Activated T-cell treated with anti-CD3 and anti-CD28 coated beads, Interleukin-2, amount 50 U/mL, for 72 hours (primary cell): ENCODE data around the gene PRKAG3. TPM values are rescaled to one million over a fixed set of nuclear protein-coding genes. Genes with fewer than 3 reads are reported as not detected.

Experiments used
- ATAC-seq, 2 donors: fragments of 150-1000 bp; cut with Tn5 transposase; replicated peaks in 1 of 2; 2 replicates each; pipeline ENCODE4 v1.10.0; 2021; ENCODE audit warnings: moderate library complexity in 2 of 2, mild to moderate bottlenecking in 1 of 2
- DNase-seq, 2 donors: peaks; one replicate each; pipeline ENCODE4 v3.0.0; 2021 to 2022; ENCODE audit warnings: mixed read lengths in 1 of 2
- H3K27ac Mint-ChIP-seq: one replicate; pipeline ENCODE4 v1.8.0; 2022; ENCODE audit warnings: mild to moderate bottlenecking, moderate library complexity, mixed read lengths
- H3K27me3 Mint-ChIP-seq: one replicate; pipeline ENCODE4 v1.8.0; 2022; ENCODE audit warnings: low read depth, mixed read lengths
- H3K36me3 Mint-ChIP-seq, 2 donors: one replicate each; pipeline ENCODE4 v1.8.0; 2022; ENCODE audit warnings: mixed read lengths in 2 of 2, mild to moderate bottlenecking in 1 of 2; ENCODE audit not compliant: insufficient read depth in 2 of 2
- H3K4me1 Mint-ChIP-seq: one replicate; pipeline ENCODE4 v1.8.0; 2022; ENCODE audit warnings: low read depth, mixed read lengths
- H3K4me3 Mint-ChIP-seq, 2 donors: one replicate each; pipeline ENCODE4 v1.8.0; 2022; ENCODE audit warnings: mild to moderate bottlenecking in 2 of 2, mixed read lengths in 2 of 2, moderate library complexity in 2 of 2
- H3K9me3 Mint-ChIP-seq, 2 donors: one replicate each; pipeline ENCODE4 v1.8.0; 2022; ENCODE audit warnings: mixed read lengths in 2 of 2
- total RNA-seq, 2 donors: library from RNA; stranded (reverse); gene quantifications; one replicate each; pipeline ENCODE4 v1.2.3, GENCODE V29; 2022

Gene PRKAG3
- total RNA-seq, 2 donors from 2014 or later, result not detected

- H3K36me3 Mint-ChIP-seq, result no peaks in the 10 kb centered on the region
- peaks cover 12% of the 10 kb centered on the region for H3K27me3 Mint-ChIP-seq
- H3K9me3 Mint-ChIP-seq, result no peaks in the 10 kb centered on the region
- H3K4me3 Mint-ChIP-seq, result no peak overlapping the region
- no peak overlapping the region for H3K27ac Mint-ChIP-seq
- DNase-seq (no peak), ATAC-seq (no peak)
- no peaks in the 10 kb centered on the region for H3K4me1 Mint-ChIP-seq
These were observed 4.8 kb downstream of the PRKAG3 start for GRCh38 chr2:218826791-218827190.

DNA sequence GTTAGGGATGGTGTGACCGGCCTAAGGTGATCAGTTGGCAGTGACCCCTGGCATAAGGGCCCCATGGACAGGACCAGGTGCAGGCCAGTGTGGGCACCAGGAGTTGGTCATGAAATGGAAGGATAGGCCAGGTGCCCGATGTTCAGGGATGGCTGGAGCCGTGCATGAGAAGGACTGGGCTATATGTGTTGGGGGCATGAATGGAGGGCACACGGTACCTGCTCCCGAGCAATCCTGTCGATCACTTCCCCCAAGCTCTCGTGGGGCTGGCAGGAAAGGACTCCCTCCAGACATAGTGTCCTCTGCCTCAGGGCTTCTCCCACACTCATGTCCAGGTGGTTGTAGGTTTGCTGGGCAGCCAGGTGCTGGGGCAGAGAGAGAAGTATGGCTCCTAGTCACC is 7.6 kb downstream of the PRKAG3 start:
- H3K4me1 Mint-ChIP-seq, result no peaks in the 10 kb centered on the region
- H3K27ac Mint-ChIP-seq, result no peak overlapping the region
- no peaks in the 10 kb centered on the region for H3K27me3 Mint-ChIP-seq
- H3K36me3 Mint-ChIP-seq, result no peaks in the 10 kb centered on the region
- H3K9me3 Mint-ChIP-seq, result no peaks in the 10 kb centered on the region
- no peak for ATAC-seq
- no peak overlapping the region for H3K4me3 Mint-ChIP-seq
- DNase-seq, result no peak

DNA sequence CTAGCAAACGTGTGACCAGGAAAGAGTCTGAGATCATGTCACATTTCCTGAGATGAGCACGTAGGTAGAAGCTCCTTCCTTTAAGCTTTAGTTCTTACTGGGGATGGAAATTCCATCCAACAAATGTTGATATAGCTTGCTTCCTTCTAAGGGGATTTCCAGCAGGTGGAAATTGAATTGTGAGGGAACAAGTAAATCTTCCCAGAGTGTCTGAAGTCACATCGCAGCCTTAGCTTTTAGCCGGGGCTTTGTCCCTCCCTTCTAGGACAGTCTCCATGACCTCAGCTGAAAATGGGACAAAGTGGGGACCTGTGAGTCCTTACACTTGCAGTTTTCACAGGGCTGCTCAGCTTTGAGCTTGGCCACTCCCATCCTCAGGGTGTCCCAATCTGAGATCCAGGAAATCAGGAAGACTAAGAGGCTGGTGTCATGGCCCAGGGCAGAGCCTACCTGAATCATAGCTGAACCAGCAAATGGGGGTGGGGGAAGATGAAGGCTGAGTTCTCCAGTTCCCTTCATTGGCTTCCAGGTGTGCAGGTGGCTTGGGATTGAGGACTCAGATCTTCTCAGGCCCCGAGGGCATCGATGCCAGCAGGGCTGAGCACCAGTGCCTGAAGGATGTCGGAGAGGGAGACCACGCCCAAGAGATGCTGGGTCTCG is 8.3 kb downstream of the PRKAG3 start:
- no peak for DNase-seq

DNA sequence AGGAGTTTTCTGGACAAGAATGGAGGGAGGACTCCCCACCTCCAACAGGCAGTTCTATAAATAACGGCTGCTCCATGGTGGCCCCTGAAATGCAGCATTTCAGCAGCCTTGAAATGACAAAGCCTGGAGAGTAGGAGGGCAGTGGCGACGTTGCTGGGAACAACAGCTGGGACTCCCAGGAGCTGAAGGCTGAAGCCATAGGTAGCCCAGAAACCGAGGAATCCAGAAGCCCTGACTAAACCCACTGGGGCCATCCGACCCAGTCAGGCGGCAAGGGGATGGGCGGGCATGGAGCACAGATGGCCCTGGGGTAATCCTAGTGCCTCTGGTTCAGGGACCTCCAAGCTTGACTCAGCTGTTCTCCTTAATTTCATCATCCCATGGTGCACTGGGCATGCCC is 9.0 kb downstream of the PRKAG3 start:
- Mint-ChIP-seq H3K27ac (no peak overlapping the region), H3K4me3 (no peak overlapping the region), H3K9me3 (no peaks in the 10 kb centered on the region), H3K27me3 (peaks cover 2% of the 10 kb centered on the region), H3K4me1 (no peaks in the 10 kb centered on the region), H3K36me3 (no peaks in the 10 kb centered on the region)
- DNase-seq (no peak), ATAC-seq (no peak)

More for the DNA sequence above, 8.3 kb downstream of the PRKAG3 start:
- Mint-ChIP-seq H3K36me3 (no peaks in the 10 kb centered on the region), H3K27me3 (no peaks in the 10 kb centered on the region), H3K9me3 (no peaks in the 10 kb centered on the region), H3K27ac (no peak overlapping the region), H3K4me1 (no peaks in the 10 kb centered on the region), H3K4me3 (no peak overlapping the region)
- no peak for ATAC-seq

GRCh38 chr2:218821605-218822211 is 9.9 kb downstream of the PRKAG3 start:
- Mint-ChIP-seq H3K4me1 (no peaks in the 10 kb centered on the region), H3K9me3 (no peaks in the 10 kb centered on the region), H3K36me3 (no peaks in the 10 kb centered on the region), H3K27me3 (peaks cover 11% of the 10 kb centered on the region), H3K27ac (no peak overlapping the region), H3K4me3 (no peak overlapping the region)
- ATAC-seq (no peak), DNase-seq (no peak)

DNA sequence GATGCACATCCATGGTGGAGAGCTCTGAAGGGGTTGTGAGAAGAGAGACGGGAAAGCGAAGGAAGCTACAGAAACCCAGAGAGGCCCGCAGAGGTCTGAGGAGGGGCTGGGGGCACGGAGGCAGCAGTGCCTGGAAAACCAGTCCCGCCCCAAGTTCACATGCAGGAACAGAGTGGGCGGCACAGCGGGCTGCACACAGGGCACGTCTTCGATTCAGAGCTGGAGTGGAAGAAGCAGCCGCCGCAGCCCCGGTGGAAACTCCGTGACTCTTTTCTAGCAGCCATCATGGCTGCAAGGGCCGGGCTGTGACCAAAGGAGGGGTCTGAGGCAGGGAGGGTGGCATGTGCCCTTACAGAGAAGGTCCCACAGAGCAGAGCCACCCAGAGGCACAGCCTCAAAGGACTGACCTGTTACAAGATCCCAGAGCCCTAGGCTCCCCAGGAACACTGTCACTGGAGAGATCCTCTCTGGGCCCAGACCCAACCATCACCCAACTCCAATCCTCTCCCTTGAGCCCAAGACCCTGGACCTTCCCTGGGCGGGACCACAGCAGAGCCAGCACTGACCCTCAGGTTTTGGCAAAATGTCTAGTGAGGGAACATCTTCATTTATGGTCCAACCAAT is 10.7 kb downstream of the PRKAG3 start:
- H3K4me1 Mint-ChIP-seq, result no peaks in the 10 kb centered on the region
- no peak for ATAC-seq

GRCh38 chr2:218819093-218819492 is 12.5 kb downstream of the PRKAG3 start:
- Mint-ChIP-seq H3K27me3 (peaks cover 18% of the 10 kb centered on the region), H3K4me3 (no peak overlapping the region), H3K4me1 (no peaks in the 10 kb centered on the region), H3K27ac (no peak overlapping the region), H3K36me3 (no peaks in the 10 kb centered on the region), H3K9me3 (no peaks in the 10 kb centered on the region)
- no peak for ATAC-seq
- no peak for DNase-seq

More for the DNA sequence above, 10.7 kb downstream of the PRKAG3 start:
- Mint-ChIP-seq H3K36me3 (no peaks in the 10 kb centered on the region), H3K27ac (no peak overlapping the region), H3K4me3 (no peak overlapping the region), H3K9me3 (no peaks in the 10 kb centered on the region), H3K27me3 (peaks cover 18% of the 10 kb centered on the region)
- no peak for DNase-seq

DNA sequence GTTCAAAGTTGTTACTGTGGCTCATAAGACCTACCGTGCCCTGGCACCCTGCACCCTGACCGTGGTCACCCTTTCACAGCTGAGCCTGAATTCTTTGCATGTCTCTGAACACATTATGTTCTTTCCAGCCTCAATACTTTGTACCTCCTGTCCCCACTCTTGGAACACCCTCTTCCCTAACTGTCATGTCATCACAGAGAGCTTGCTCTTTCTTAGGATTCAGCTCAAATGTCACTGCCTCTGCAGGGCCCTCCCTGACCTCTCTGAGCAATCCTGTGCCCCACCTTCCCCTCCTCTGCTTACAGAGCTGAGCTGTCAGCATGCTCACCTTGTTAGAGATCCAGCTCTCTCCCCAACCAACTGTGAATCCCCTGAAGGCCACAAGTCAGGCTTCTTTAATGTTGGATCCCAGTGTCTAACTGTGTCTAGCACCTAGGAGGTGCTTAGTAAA is 15.0 kb downstream of the PRKAG3 start:
- no peak for ATAC-seq
- H3K27ac Mint-ChIP-seq, result no peak overlapping the region
- DNase-seq, result no peak
- no peak overlapping the region for H3K4me3 Mint-ChIP-seq
- H3K36me3 Mint-ChIP-seq, result no peaks in the 10 kb centered on the region
- H3K4me1 Mint-ChIP-seq, result no peaks in the 10 kb centered on the region
- peaks cover 18% of the 10 kb centered on the region for H3K27me3 Mint-ChIP-seq
- H3K9me3 Mint-ChIP-seq, result no peaks in the 10 kb centered on the region

DNA sequence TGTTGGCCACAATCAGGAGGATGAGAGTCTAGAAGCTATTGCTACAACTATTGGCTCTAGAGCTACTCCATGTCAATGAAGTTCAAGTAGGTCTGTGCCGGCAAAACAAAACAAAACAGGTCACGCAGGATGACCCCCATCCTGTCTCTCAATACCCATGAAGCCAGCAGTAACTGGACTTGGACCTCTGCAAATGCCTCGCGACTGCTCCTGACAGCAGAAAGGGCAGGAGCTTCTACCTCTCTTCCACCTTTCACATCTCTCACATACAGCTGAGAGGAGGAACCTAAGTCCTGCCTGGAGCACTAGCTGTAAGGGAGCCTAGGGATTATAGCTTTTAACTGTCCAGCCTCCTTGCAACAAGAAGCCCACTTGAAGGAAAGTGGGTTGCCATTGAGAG is 16.0 kb downstream of the PRKAG3 start:
- no peaks in the 10 kb centered on the region for H3K4me1 Mint-ChIP-seq
- H3K9me3 Mint-ChIP-seq, result no peaks in the 10 kb centered on the region
- H3K27ac Mint-ChIP-seq, result no peak overlapping the region
- no peak overlapping the region for H3K4me3 Mint-ChIP-seq
- DNase-seq, result no peak
- no peak for ATAC-seq
- peaks cover 18% of the 10 kb centered on the region for H3K27me3 Mint-ChIP-seq
- no peaks in the 10 kb centered on the region for H3K36me3 Mint-ChIP-seq

GRCh38 chr2:218815244-218815637 is 16.4 kb downstream of the PRKAG3 start:
- Mint-ChIP-seq H3K9me3 (no peaks in the 10 kb centered on the region), H3K36me3 (no peaks in the 10 kb centered on the region), H3K27me3 (peaks cover 18% of the 10 kb centered on the region), H3K4me1 (no peaks in the 10 kb centered on the region), H3K4me3 (no peak overlapping the region), H3K27ac (no peak overlapping the region)
- no peak for ATAC-seq
- DNase-seq, result no peak

DNA sequence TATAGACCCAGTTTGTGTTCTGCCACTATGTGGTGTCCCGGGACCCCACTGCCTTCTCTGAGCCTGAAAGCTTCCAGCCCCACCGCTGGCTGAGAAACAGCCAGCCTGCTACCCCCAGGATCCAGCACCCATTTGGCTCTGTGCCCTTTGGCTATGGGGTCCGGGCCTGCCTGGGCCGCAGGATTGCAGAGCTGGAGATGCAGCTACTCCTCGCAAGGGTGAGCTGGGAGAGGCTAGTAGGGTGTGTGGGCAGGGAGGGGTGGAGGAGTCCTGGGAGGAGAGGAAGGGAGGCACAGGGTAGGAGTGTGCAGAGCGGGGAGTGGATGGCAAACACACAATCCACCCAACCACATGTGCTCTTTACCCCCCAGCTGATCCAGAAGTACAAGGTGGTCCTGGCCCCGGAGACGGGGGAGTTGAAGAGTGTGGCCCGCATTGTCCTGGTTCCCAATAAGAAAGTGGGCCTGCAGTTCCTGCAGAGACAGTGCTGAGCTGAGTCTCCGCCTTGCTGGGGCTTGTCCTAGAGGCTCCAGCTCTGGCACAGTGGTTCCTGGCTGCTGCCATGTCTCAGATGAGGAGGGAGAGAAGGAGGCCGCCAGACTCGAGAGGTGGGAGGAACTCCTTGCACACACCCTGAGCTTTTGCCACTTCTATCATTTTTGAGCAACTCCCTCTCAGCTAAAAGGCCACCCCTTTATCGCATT is 16.9 kb downstream of the PRKAG3 start:
- Mint-ChIP-seq H3K27me3 (peaks cover 18% of the 10 kb centered on the region), H3K4me1 (no peaks in the 10 kb centered on the region), H3K36me3 (no peaks in the 10 kb centered on the region), H3K4me3 (no peak overlapping the region), H3K9me3 (no peaks in the 10 kb centered on the region), H3K27ac (no peak overlapping the region)
- ATAC-seq, result no peak
- DNase-seq, result no peak

DNA sequence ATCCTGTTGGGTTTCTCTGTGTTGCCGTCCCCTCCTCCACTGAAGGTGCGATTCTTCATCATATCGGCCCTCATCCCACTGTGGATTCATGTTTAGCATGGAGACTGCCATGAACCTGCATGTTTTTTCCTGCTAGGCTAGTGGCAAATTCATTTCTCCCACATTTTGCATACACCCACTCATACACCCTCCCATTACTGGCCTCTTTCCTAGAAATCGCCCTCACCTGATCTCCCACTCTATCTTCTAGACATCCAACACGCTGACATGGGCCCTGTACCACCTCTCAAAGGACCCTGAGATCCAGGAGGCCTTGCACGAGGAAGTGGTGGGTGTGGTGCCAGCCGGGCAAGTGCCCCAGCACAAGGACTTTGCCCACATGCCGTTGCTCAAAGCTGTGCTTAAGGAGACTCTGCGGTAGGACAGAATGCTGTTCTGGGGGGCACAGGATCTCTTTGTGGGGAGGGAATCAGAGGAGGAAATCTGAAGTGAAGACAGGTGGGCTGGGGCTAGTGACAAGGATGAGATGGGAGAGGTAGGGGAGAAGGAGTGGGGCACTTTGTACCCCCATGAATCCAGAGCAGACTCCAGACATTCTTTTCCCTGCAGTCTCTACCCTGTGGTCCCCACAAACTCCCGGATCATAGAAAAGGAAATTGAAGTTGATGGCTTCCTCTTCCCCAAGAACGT is 17.7 kb downstream of the PRKAG3 start:
- Mint-ChIP-seq H3K27me3 (peaks cover 18% of the 10 kb centered on the region), H3K9me3 (no peaks in the 10 kb centered on the region), H3K36me3 (no peaks in the 10 kb centered on the region), H3K4me1 (no peaks in the 10 kb centered on the region), H3K27ac (no peak overlapping the region), H3K4me3 (no peak overlapping the region)
- ATAC-seq (no peak), DNase-seq (no peak)

GRCh38 chr2:218812861-218813260 is 18.7 kb downstream of the PRKAG3 start:
- Mint-ChIP-seq H3K4me1 (no peaks in the 10 kb centered on the region), H3K4me3 (no peak overlapping the region), H3K36me3 (no peaks in the 10 kb centered on the region), H3K27me3 (peaks cover 18% of the 10 kb centered on the region), H3K27ac (no peak overlapping the region), H3K9me3 (no peaks in the 10 kb centered on the region)
- ATAC-seq, result no peak
- DNase-seq, result no peak
